CD4-positive, alpha-beta T cell treated with Interleukin-15 for 4 hours (primary cell): ENCODE measurements around the gene CDK5R1.
A peak's percentile ranks its signal among the peaks of the same experiment; 100 is the strongest.

Source experiments
- DNase-seq: peaks from one replicate; pipeline ENCODE4 v3.0.0-alpha.2; 2020; ENCODE audit warnings: low spot score

The CDK5R1 gene

GRCh38 chr17:32493571-32493970 is 6.8 kb downstream of the CDK5R1 start:
- no peak for DNase-seq

- no peak for DNase-seq
Observed at GRCh38 chr17:32493976-32494513, 7.3 kb downstream of the CDK5R1 start.

- no peak for DNase-seq
Observed at GRCh38 chr17:32494621-32495358, 8.0 kb downstream of the CDK5R1 start.

- DNase-seq: no peak
Observed at GRCh38 chr17:32495359-32496231, 8.8 kb downstream of the CDK5R1 start.

GRCh38 chr17:32496395-32497073 is 9.7 kb downstream of the CDK5R1 start:
- DNase-seq: no peak

GRCh38 chr17:32497431-32498205 is 10.8 kb downstream of the CDK5R1 start:
- no peak for DNase-seq

GRCh38 chr17:32498391-32498790 is 11.6 kb downstream of the CDK5R1 start:
- no peak for DNase-seq

- no peak for DNase-seq
Observed at GRCh38 chr17:32502013-32502412, 15.2 kb downstream of the CDK5R1 start.

GRCh38 chr17:32502710-32503109 is 15.9 kb downstream of the CDK5R1 start:
- DNase-seq: no peak

GRCh38 chr17:32503251-32504165 is 16.7 kb downstream of the CDK5R1 start:
- peak; percentile 65 for DNase-seq

GRCh38 chr17:32504166-32504990 is 17.6 kb downstream of the CDK5R1 start:
- no peak for DNase-seq

GRCh38 chr17:32508926-32509325 is 22.1 kb downstream of the CDK5R1 start:
- DNase-seq: no peak

GRCh38 chr17:32510466-32510865 is 23.7 kb downstream of the CDK5R1 start:
- DNase-seq: no peak

GRCh38 chr17:32512328-32512727 is 25.5 kb downstream of the CDK5R1 start:
- DNase-seq: no peak

- DNase-seq: no peak
Observed at GRCh38 chr17:32513579-32513978, 26.8 kb downstream of the CDK5R1 start.

- no peak for DNase-seq
Observed at GRCh38 chr17:32514606-32515005, 27.8 kb downstream of the CDK5R1 start.

GRCh38 chr17:32515677-32516383 is 29.0 kb downstream of the CDK5R1 start:
- DNase-seq: no peak

- no peak for DNase-seq
Observed at GRCh38 chr17:32516450-32516849, 29.7 kb downstream of the CDK5R1 start.
